SK-N-SH (cell line): Measurements from ENCODE around the gene PRSS56. TPM values are rescaled to one million over a fixed set of nuclear protein-coding genes. Genes with fewer than 3 reads are reported as not detected.

Experiments used
- CTCF ChIA-PET: fragments of 300-600, 350-600 bp; formaldehyde crosslinking; extraction: SDS; loops from one replicate; lab custom pipeline; 2021; lab: Yijun Ruan, JAX
- POLR2A ChIA-PET: fragments of 350-600 bp; sonication (Branson Sonifier 250); formaldehyde crosslinking; extraction: SDS; loops from one replicate; lab custom pipeline; 2020; ENCODE audit warnings: antibody characterized with exemption, inconsistent platforms; lab: Yijun Ruan, JAX
- DNase-seq: peaks from one replicate; pipeline ENCODE4 v3.0.0; 2012
- H2AFZ ChIP-seq: fragments of 200-600 bp; sonication (generic); 2 replicates; pipeline ENCODE4 v1.8.1; 2016; ENCODE audit warnings: antibody characterized with exemption, mild to moderate bottlenecking, low read depth
- H3F3A ChIP-seq: fragments of 200-600 bp; sonication (generic); replicated peaks from 2 replicates; pipeline ENCODE3; 2016; ENCODE audit warnings: antibody characterized with exemption, mild to moderate bottlenecking; ENCODE audit not compliant: insufficient read depth
- H3K27ac ChIP-seq, 2 experiments: fragments of 200-500 bp in 1 of 2; fragments of 200-600 bp in 1 of 2; sonication (Bioruptor generic) in 1 of 2; sonication (generic), shearing (Covaris generic) in 1 of 2; 2 replicates each; pipeline versions ENCODE4 v1.5.1 to v1.6.1; 2014 to 2016; ENCODE audit warnings: low read depth in 2 of 2, inconsistent platforms in 1 of 2, low read length in 1 of 2, mild to moderate bottlenecking in 1 of 2, mixed read lengths in 1 of 2
- H3K27me3 ChIP-seq: fragments of 200-600 bp; sonication (generic), shearing (Covaris generic); 2 replicates; pipeline ENCODE4 v1.6.1; 2016; ENCODE audit warnings: mixed run types; ENCODE audit not compliant: insufficient read depth
- H3K36me3 ChIP-seq, 2 experiments: fragments of 200-500 bp in 1 of 2; fragments of 200-600 bp in 1 of 2; sonication (Bioruptor generic) in 1 of 2; sonication (generic) in 1 of 2; replicated peaks in 1 of 2; 2 replicates each; pipeline versions ENCODE3 to v1.5.1; 2014 to 2016; ENCODE audit warnings: low read length in 1 of 2, mild to moderate bottlenecking in 1 of 2; ENCODE audit not compliant: insufficient read depth in 2 of 2, control insufficient read depth in 1 of 2
- H3K4me1 ChIP-seq, 2 experiments: fragments of 200-500 bp in 1 of 2; fragments of 200-600 bp in 1 of 2; sonication (Bioruptor generic) in 1 of 2; sonication (generic), shearing (Covaris generic) in 1 of 2; 2 replicates each; pipeline versions ENCODE4 v1.5.1 to v1.6.1; 2014 to 2016; ENCODE audit warnings: low read depth in 1 of 2, low read length in 1 of 2, mixed run types in 1 of 2; ENCODE audit not compliant: insufficient read depth in 2 of 2, control insufficient read depth in 1 of 2
- H3K4me2 ChIP-seq: fragments of 200-600 bp; sonication (generic), shearing (Covaris generic); 2 replicates; pipeline ENCODE4 v1.6.1; 2017; ENCODE audit warnings: mixed run types
- H3K4me3 ChIP-seq, 2 experiments: fragments of 200-500 bp in 1 of 2; fragments of 200-600 bp in 1 of 2; sonication (Bioruptor generic) in 1 of 2; sonication (generic), shearing (Covaris generic) in 1 of 2; 2 replicates each; pipeline versions ENCODE4 v1.5.1 to v1.8.1; 2014 to 2016; ENCODE audit warnings: low read depth in 2 of 2, inconsistent platforms in 1 of 2, low read length in 1 of 2, mild to moderate bottlenecking in 1 of 2, mixed read lengths in 1 of 2, moderate library complexity in 1 of 2
- H3K79me2 ChIP-seq: fragments of 200-600 bp; sonication (generic); 2 replicates; pipeline ENCODE4 v1.8.1; 2017; ENCODE audit warnings: mild to moderate bottlenecking; ENCODE audit not compliant: insufficient read depth
- H3K9ac ChIP-seq: fragments of 200-600 bp; sonication (generic); 2 replicates; pipeline ENCODE4 v1.6.1; 2017; ENCODE audit warnings: mixed run types
- H3K9me2 ChIP-seq: fragments of 200-600 bp; sonication (generic); 2 replicates; pipeline ENCODE4 v1.6.1; 2017; ENCODE audit warnings: mixed run types
- H3K9me3 ChIP-seq: fragments of 200-600 bp; sonication (generic); 2 replicates; pipeline ENCODE4 v1.6.1; 2017; ENCODE audit warnings: mixed run types, mild to moderate bottlenecking, moderate library complexity
- H4K20me1 ChIP-seq: fragments of 200-600 bp; sonication (generic); 2 replicates; pipeline ENCODE4 v1.6.1; 2017; ENCODE audit warnings: mild to moderate bottlenecking, mixed run types; ENCODE audit not compliant: insufficient read depth
- CHD2 ChIP-seq: fragments of 150-350 bp; IDR thresholded peaks from 2 replicates; pipeline ENCODE4 v1.6.1; 2018; ENCODE audit warnings: low read length; ENCODE audit not compliant: partially characterized antibody
- CTCF ChIP-seq: fragments of 200-600 bp; sonication (generic); IDR thresholded peaks from 2 replicates; pipeline ENCODE4 v1.6.1; 2017; ENCODE audit warnings: antibody characterized with exemption, mild to moderate bottlenecking, moderate library complexity
- FOSL2 ChIP-seq: IDR thresholded peaks from 2 replicates; pipeline ENCODE4 v1.4.0; 2012; ENCODE audit warnings: low read depth, mild to moderate bottlenecking, moderate library complexity, borderline replicate concordance
- FOXJ3 ChIP-seq: sonication (generic); formaldehyde crosslinking; IDR thresholded peaks from 2 replicates; pipeline ENCODE4 v1.5.1; 2020; ENCODE audit warnings: mild to moderate bottlenecking, missing genetic modification reagents
- FOXM1 ChIP-seq: IDR thresholded peaks from 2 replicates; pipeline ENCODE4 v1.4.0; 2012; ENCODE audit warnings: low read depth, mild to moderate bottlenecking
- JUND ChIP-seq: IDR thresholded peaks from 2 replicates; pipeline ENCODE4 v1.4.0; 2012
- MAX ChIP-seq: IDR thresholded peaks from 2 replicates; pipeline ENCODE4 v1.4.0; 2012; ENCODE audit warnings: low read depth
- MEF2A ChIP-seq: IDR thresholded peaks from 2 replicates; pipeline ENCODE4 v1.4.0; 2012; ENCODE audit warnings: low read depth, borderline replicate concordance
- MXI1 ChIP-seq: IDR thresholded peaks from 2 replicates; pipeline ENCODE4 v1.6.1; 2012; ENCODE audit warnings: mild to moderate bottlenecking, low read depth, low read length, improper control_type of control experiment
- NFIC ChIP-seq: IDR thresholded peaks from 2 replicates; pipeline ENCODE4 v1.4.0; 2012; ENCODE audit warnings: borderline replicate concordance
- POLR2AphosphoS5 ChIP-seq: IDR thresholded peaks from 2 replicates; pipeline ENCODE4 v1.6.1; 2012; ENCODE audit warnings: low read depth, low read length
- RAD21 ChIP-seq: IDR thresholded peaks from 2 replicates; pipeline ENCODE4 v1.6.1; 2012; ENCODE audit warnings: mild to moderate bottlenecking, low read length
- SIN3A ChIP-seq: IDR thresholded peaks from 2 replicates; pipeline ENCODE4 v1.6.1; 2012; ENCODE audit warnings: low read depth, mild to moderate bottlenecking, low read length, moderate library complexity, borderline replicate concordance
- TCF12 ChIP-seq: IDR thresholded peaks from 2 replicates; pipeline ENCODE4 v1.4.0; 2012
- WGBS: methylation state at CpG from one replicate; pipeline ENCODE4 v1.1.6; 2017; ENCODE audit warnings: low lambda C conversion rate; 5-methylcytosine and 5-hydroxymethylcytosine counted together
- polyA plus RNA-seq, 3 experiments: library from polyadenylated mRNA; depleted of rRNA; stranded (reverse); fragments of >200 nt; gene quantifications; 2 replicates each; pipeline ENCODE4 v1.2.3, GENCODE V29; 2012
- TF ChIP-seq, protein P1 (sequence below): IDR thresholded peaks from 2 replicates; pipeline ENCODE4 v1.4.0; 2012; ENCODE audit warnings: low read depth, borderline replicate concordance
- TF ChIP-seq, protein P2 (sequence below): fragments of 150-350 bp; IDR thresholded peaks from 2 replicates; pipeline ENCODE4 v1.6.1; 2016; ENCODE audit warnings: mild to moderate bottlenecking, low read depth, low read length
- TF ChIP-seq, protein P3 (sequence below): fragments of 150-350 bp; IDR thresholded peaks from 2 replicates; pipeline ENCODE4 v1.6.1; 2017; ENCODE audit warnings: antibody characterized with exemption, low read length, low read depth, borderline replicate concordance

PRSS56 gene
- polyA plus RNA-seq, 1 of the 3 experiments (the other 2 are of a cell fraction): not detected

- Histone ChIP-seq H3K9me2 (no peaks in the 10 kb centered on the region), H4K20me1 (no peaks in the 10 kb centered on the region), H3K4me3 (no peak within 1 kb of the TSS), H3K27ac (no peak within 1 kb of the TSS), H3K27me3 (peaks cover 29% of the 10 kb centered on the region), H3K4me2 (no peak within 1 kb of the TSS), H3K4me1 (peaks cover 0 to 23% of the 10 kb centered on the region in 2 experiments; a peak in 1 of 4 replicates), H3K9me3 (no peaks in the 10 kb centered on the region), H3K36me3 (no peaks in the 10 kb centered on the region), H3F3A (no peaks in the 10 kb centered on the region), H2AFZ (no peak within 1 kb of the TSS), H3K9ac (no peak within 1 kb of the TSS), H3K79me2 (no peaks in the 10 kb centered on the region)
- no peak for TF ChIP-seq JUND
- TF ChIP-seq FOXJ3 (CRISPR knock-in tag): no peak
- TF ChIP-seq, protein P1, sequence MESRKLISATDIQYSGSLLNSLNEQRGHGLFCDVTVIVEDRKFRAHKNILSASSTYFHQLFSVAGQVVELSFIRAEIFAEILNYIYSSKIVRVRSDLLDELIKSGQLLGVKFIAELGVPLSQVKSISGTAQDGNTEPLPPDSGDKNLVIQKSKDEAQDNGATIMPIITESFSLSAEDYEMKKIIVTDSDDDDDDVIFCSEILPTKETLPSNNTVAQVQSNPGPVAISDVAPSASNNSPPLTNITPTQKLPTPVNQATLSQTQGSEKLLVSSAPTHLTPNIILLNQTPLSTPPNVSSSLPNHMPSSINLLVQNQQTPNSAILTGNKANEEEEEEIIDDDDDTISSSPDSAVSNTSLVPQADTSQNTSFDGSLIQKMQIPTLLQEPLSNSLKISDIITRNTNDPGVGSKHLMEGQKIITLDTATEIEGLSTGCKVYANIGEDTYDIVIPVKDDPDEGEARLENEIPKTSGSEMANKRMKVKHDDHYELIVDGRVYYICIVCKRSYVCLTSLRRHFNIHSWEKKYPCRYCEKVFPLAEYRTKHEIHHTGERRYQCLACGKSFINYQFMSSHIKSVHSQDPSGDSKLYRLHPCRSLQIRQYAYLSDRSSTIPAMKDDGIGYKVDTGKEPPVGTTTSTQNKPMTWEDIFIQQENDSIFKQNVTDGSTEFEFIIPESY: no peak
- TF ChIP-seq FOXM1: no peak
- TF ChIP-seq MEF2A: no peak
- TF ChIP-seq, protein P2, sequence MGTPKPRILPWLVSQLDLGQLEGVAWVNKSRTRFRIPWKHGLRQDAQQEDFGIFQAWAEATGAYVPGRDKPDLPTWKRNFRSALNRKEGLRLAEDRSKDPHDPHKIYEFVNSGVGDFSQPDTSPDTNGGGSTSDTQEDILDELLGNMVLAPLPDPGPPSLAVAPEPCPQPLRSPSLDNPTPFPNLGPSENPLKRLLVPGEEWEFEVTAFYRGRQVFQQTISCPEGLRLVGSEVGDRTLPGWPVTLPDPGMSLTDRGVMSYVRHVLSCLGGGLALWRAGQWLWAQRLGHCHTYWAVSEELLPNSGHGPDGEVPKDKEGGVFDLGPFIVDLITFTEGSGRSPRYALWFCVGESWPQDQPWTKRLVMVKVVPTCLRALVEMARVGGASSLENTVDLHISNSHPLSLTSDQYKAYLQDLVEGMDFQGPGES: no peak
- TF ChIP-seq MXI1: no peak
- TF ChIP-seq POLR2AphosphoS5: no peak
- TF ChIP-seq, protein P3, sequence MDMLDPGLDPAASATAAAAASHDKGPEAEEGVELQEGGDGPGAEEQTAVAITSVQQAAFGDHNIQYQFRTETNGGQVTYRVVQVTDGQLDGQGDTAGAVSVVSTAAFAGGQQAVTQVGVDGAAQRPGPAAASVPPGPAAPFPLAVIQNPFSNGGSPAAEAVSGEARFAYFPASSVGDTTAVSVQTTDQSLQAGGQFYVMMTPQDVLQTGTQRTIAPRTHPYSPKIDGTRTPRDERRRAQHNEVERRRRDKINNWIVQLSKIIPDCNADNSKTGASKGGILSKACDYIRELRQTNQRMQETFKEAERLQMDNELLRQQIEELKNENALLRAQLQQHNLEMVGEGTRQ: no peak
- no peak for TF ChIP-seq CHD2
- no peak for TF ChIP-seq NFIC
- no peak for TF ChIP-seq FOSL2
- no peak for TF ChIP-seq SIN3A
- no peak for TF ChIP-seq TCF12
- no peak for TF ChIP-seq MAX
- no peak for TF ChIP-seq RAD21
- no peak for TF ChIP-seq CTCF
- DNase-seq: peak; percentile 89
- CTCF ChIA-PET: interaction anchor here (1.6 to 9.7 kb wide), 3 partner anchors 11 to 77 kb away, joined by 6 to 196 read pairs (median 7); no protein-coding TSS in a partner anchor
- POLR2A ChIA-PET: no interaction called here
- 38% methylated on average over 13 of the region's 18 CpGs for WGBS
These were observed 5.7 kb downstream of the PRSS56 start, which contains the start of gene CHRND for GRCh38 chr2:232525791-232526371. TSS of gene CHRND (plus strand) at chr2:232526160. CDS start at chr2:232526216, 56 bp downstream.
